Kidney tubule cell (primary cell): ENCODE results near the gene TCF12.

Experiments used
- DNase-seq: peaks from one replicate; pipeline ENCODE4 v3.0.0-alpha.2; 2018; ENCODE audit warnings: low spot score

Gene TCF12

GRCh38 chr15:57053470-57053869 is 135.0 kb downstream of the TCF12 start:
- no peak for DNase-seq

- no peak for DNase-seq
Observed at GRCh38 chr15:57054204-57054750, 135.8 kb downstream of the TCF12 start.

GRCh38 chr15:57056357-57056756 is 137.9 kb downstream of the TCF12 start:
- no peak for DNase-seq

GRCh38 chr15:57057134-57057930 is 138.9 kb downstream of the TCF12 start:
- no peak for DNase-seq

- no peak for DNase-seq
Observed at GRCh38 chr15:57059026-57059660, 140.7 kb downstream of the TCF12 start.

GRCh38 chr15:57060799-57061198 is 142.4 kb downstream of the TCF12 start:
- peak; percentile 93 for DNase-seq

GRCh38 chr15:57061281-57061680 is 142.8 kb downstream of the TCF12 start:
- peak; percentile 72 for DNase-seq

- no peak for DNase-seq
Observed at GRCh38 chr15:57061696-57062095, 143.3 kb downstream of the TCF12 start.

- peak; percentile 50 for DNase-seq
Observed at GRCh38 chr15:57064033-57064432, 145.6 kb downstream of the TCF12 start.

- DNase-seq, result no peak
Observed at GRCh38 chr15:57069423-57069822, 151.0 kb downstream of the TCF12 start.

- DNase-seq, result no peak
Observed at GRCh38 chr15:57070674-57071073, 152.2 kb downstream of the TCF12 start.

GRCh38 chr15:57079446-57079845 is 161.0 kb downstream of the TCF12 start:
- DNase-seq, result peak; percentile 13

GRCh38 chr15:57079931-57080620 is 161.6 kb downstream of the TCF12 start:
- DNase-seq, result no peak

GRCh38 chr15:57082054-57082728 is 163.7 kb downstream of the TCF12 start:
- DNase-seq, result peak; percentile 11

- DNase-seq, result no peak
Observed at GRCh38 chr15:57084192-57084591, 165.7 kb downstream of the TCF12 start.

GRCh38 chr15:57085267-57085666 is 166.8 kb downstream of the TCF12 start:
- DNase-seq, result peak; percentile 62

- no peak for DNase-seq
Observed at GRCh38 chr15:57086857-57087427, 168.5 kb downstream of the TCF12 start.

GRCh38 chr15:57089815-57090495 is 171.5 kb downstream of the TCF12 start:
- no peak for DNase-seq

- no peak for DNase-seq
Observed at GRCh38 chr15:57090496-57090859, 172.0 kb downstream of the TCF12 start.

GRCh38 chr15:57091636-57092035 is 173.2 kb downstream of the TCF12 start:
- no peak for DNase-seq

GRCh38 chr15:57092252-57092651 is 173.8 kb downstream of the TCF12 start:
- no peak for DNase-seq
